ENCODE results near the gene FAM24B.

Gene FAM24B

DNA sequence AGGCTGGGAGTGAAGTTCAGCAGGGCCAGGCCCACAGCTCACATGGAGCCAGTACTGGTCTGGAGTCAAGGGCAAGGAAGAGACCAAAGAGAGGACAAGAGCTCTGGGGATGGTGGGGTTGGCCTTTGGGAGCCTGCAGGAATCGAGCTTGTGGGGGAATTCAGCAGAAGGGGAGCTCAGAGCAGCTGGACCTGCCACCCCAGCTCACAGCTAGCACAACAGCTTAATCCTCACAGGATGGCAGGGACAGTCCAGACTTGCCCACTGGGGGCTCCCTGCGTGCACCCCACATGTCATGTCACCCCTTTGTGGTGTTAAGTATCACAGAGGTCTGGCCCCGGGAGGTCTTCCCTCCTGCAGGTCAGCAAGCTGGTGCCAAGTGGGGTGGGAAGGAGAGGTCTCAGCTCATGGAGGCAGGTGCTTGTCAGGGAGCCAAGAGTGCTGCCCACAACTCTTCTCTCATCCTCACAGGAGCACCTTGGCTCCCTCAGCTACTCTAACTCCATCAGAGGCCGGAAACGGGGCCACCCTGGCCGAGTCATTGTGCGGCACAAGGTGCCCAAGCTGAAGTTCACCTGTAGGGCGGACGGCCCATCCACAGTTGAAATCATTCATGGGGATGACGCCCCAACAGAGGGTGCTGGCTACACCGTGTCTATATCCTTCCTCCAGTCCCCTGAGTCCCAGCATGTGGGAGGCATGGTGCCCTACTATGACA, 56.2 kb downstream of the FAM24B start:
- DNase-seq (ENCODE audit: low read depth): no peak

DNA sequence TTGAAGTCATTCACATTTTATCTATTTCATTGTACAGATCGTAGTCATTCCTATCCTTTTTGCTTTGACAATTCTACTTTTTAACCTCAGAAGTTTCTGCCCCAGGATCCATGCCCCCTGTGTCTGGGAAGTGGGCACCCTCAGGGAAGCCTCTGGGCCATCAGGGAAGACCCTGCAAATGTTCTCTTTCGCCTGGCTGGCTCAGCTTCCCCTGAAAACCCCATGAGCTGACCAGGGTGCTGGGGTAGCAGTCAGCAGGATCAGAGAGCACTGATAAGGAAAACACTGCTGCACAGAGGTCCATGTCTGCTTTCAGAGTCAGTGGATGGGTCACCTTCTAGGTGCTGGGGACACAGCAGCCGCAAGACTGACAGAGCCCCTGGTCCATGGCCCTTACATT, 57.6 kb downstream of the FAM24B start:
- no peak for DNase-seq (ENCODE audit: low read depth)

DNA sequence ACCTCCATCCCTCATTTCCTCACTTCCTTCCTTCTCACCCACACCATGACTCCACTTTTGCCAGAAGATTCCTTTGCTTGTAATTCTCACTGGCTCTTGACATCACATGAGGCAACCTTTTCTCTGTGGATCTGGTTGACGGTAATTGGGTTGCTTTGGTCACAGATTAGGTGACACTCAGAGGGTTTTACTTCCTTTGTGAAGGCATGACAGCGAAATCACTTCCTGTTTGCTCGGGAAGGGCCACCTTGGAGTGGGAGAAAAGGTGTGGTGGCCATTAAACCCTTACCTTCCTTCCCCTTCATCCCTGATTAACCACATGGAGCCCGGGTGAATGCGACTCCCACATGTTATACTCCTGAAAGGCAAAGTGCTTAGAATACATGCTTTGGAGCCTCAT, 63.9 kb downstream of the FAM24B start:
- no peak for DNase-seq (ENCODE audit: low read depth)

DNA sequence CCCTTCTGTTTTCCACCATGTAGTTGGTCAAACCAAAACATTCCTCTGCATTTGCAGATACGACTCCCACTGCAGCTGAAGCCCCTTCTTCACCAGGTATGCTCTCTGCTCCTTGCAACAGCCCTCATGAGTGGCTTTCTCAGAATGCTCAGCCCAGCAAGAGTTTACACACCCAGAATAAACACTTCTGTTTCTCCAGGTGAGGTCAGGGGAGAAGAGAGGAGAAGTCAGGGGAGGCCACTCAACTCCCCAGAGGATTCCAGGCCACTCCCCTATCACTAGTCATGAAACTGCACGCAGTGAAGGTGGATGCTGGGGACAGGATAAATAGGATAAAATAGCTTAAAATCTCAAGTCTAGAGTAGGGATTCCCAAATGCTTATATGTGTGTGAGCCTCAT, 64.9 kb downstream of the FAM24B start:
- no peak for DNase-seq (ENCODE audit: low read depth)

DNA sequence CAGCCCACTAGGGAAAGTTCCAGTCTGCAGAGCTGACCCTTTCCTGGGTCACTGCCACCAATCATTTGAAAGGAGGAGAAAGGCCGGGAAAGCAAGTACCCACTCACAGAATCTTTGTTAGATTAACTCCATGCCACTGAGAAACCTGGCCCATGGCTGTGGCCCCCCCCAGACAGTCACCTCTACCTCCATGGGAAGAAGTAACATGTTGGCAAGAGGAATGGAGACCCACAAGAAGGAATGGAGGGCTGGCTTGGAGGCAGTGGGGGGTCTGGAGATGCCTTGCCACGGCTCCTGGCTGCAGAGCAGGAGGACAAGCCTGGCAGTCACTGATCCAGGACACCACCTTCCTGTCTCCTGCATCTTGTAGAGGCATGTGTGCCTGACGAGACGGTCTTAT, 66.6 kb downstream of the FAM24B start:
- no peak for DNase-seq (ENCODE audit: low read depth)

DNA sequence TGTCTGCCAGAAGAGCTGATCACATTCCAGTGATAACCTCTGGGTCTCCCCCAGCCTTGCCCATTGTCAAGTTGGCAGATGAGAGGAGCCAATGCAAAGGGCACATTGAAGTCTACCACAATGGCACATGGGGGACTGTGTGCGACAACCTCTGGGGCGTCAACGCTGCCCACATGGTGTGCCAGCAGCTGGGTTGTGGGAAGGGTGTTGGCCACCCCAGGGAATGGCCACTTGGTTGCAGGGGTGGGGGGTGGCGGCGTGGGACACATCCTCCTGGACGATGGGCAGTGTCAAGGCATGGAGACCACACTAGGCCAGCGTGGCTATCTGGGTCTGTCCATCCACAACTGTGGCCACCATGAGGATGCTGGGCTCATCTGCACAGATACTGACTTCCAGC, 77.1 kb downstream of the FAM24B start:
- no peak for DNase-seq (ENCODE audit: low read depth)

Data from GM04504 (cell line).